Measurements from ENCODE around the gene TTL. TPM values are rescaled to one million over a fixed set of nuclear protein-coding genes. Genes with fewer than 3 reads are reported as not detected.
"Not testable (repeated sequence)": the region's sequence is repeated elsewhere in the genome, so short reads cannot be mapped to it uniquely, and the experiment has no call there.

The TTL gene
- total RNA-seq, 1 donor from 2014 or later, result 81.3 TPM

- Histone ChIP-seq H3K4me1 (no peaks in the 10 kb centered on the region), H4K20me1 (ENCODE audit: low read depth) (peaks cover 18% of the 10 kb centered on the region), H3K9me3 (ENCODE audit: low read depth) (no peaks in the 10 kb centered on the region), H3K4me3 (no peak overlapping the region), H3K9ac (no peak overlapping the region), H3K36me3 (peaks cover under 1% of the 10 kb centered on the region), H3K79me2 (ENCODE audit: low read depth) (peaks cover 15% of the 10 kb centered on the region), H2AFZ (replicated peaks) (no peak overlapping the region), H3F3A (ENCODE audit: low read depth) (no peaks in the 10 kb centered on the region), H3K4me2 (no peak overlapping the region), H3K27me3 (no peaks in the 10 kb centered on the region), H3K27ac (no peak overlapping the region)
- no peak for TF ChIP-seq EZH2phosphoT487 (IDR thresholded peaks at IDR 0.05)
- TF ChIP-seq EZH2 (IDR thresholded peaks at IDR 0.05), result no peak
- TF ChIP-seq CTCF (IDR thresholded peaks at IDR 0.05), result no peak
- H3K4me3 Mint-ChIP-seq, result no peak overlapping the region
- H3K27ac Mint-ChIP-seq, result no peak overlapping the region
- H3K9me3 Mint-ChIP-seq, result no peaks in the 10 kb centered on the region
- H3K36me3 Mint-ChIP-seq, result peaks cover 14% of the 10 kb centered on the region
- H3K27me3 Mint-ChIP-seq (ENCODE audit: insufficient read depth, low read depth), result no peaks in the 10 kb centered on the region
- no peak for DNase-seq (ENCODE audit: low spot score)
- H3K4me1 Mint-ChIP-seq, result peaks cover 2% of the 10 kb centered on the region
Observed at GRCh38 chr2:112494828-112495227, 12.9 kb downstream of the TTL start.

DNA sequence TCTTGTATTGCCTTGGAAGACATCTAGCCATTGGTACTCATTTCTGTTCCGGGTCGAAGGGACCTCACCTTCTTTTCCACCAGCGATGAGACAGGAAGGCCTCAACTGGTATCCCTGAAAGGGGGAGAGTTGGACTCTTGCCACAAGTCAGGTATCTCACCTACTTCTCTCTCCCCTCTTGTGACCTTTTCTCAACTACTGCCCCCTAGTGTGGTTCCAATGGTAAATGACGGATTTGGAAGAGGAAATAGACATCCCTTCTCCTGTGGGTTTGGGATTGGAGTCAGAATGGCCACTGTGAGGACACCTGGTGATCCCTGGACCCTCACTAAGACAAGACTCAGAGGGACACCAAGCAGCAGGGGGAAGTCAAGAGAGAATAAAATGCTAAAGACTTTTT lies 13.9 kb downstream of the TTL start:
- H3K4me1 ChIP-seq; H2AFZ ChIP-seq (replicated peaks); H3K27me3 ChIP-seq; H3K9me3 Mint-ChIP-seq; H3K4me1 Mint-ChIP-seq; H3K27ac Mint-ChIP-seq; H3K9ac ChIP-seq; H3F3A ChIP-seq (ENCODE audit: low read depth); H3K4me3 ChIP-seq; H3K4me2 ChIP-seq; H3K27ac ChIP-seq; H3K27me3 Mint-ChIP-seq (ENCODE audit: insufficient read depth, low read depth); H3K9me3 ChIP-seq (ENCODE audit: low read depth); H3K36me3 ChIP-seq; DNase-seq (ENCODE audit: low spot score); H3K4me3 Mint-ChIP-seq: not testable (repeated sequence)
- peaks cover 14% of the 10 kb centered on the region for H3K36me3 Mint-ChIP-seq
- Histone ChIP-seq H3K79me2 (ENCODE audit: low read depth) (peaks cover 11% of the 10 kb centered on the region), H4K20me1 (ENCODE audit: low read depth) (peaks cover 18% of the 10 kb centered on the region)

DNA sequence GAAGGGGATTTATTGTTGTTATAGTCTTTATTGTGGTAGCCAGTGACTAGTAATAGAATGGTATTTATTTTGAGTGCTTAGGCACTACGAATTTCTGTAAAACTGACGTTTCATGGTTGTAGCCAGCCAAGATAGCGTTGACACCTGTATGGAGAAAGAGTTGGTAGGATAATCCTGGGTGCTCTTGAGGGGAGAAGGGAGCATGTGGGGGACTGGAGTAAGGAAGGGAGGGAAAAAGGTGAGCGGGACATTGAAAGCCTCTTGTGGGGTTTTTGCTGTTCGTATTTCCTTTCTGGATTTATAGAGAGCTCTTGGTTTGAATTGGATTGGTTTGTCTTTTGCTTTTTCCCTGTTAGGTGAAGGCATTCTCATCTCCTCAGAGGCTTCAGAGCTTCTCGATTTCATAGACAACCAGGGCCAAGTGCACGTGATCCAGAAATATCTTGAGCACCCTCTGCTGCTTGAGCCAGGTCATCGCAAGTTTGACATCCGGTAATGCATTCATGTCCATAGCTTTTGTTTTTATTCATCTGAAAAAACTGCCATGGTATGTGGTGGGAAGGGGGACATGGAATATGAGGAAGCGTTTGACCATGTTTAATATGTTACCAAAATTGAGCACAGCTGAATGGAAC lies 19.0 kb downstream of the TTL start:
- H3K27me3 Mint-ChIP-seq (ENCODE audit: insufficient read depth, low read depth); H3K4me2 ChIP-seq: not testable (repeated sequence)
- peaks cover 24% of the 10 kb centered on the region for H3K36me3 Mint-ChIP-seq

GRCh38 chr2:112509239-112509998 lies 27.5 kb downstream of the TTL start:
- not testable (repeated sequence) for DNase-seq (ENCODE audit: low spot score); H3K4me3 Mint-ChIP-seq; H3K27ac ChIP-seq; H3K27me3 ChIP-seq; H3K27me3 Mint-ChIP-seq (ENCODE audit: insufficient read depth, low read depth); H3K4me1 Mint-ChIP-seq; H3K9me3 Mint-ChIP-seq; H3F3A ChIP-seq (ENCODE audit: low read depth); H4K20me1 ChIP-seq (ENCODE audit: low read depth); H2AFZ ChIP-seq (replicated peaks); H3K9ac ChIP-seq; H3K4me1 ChIP-seq; H3K9me3 ChIP-seq (ENCODE audit: low read depth)
- H3K36me3 ChIP-seq, result peaks cover 21% of the 10 kb centered on the region
- H3K36me3 Mint-ChIP-seq, result peaks cover 20% of the 10 kb centered on the region
- H3K4me3 ChIP-seq, result peak overlapping the region; percentile 21
- H3K79me2 ChIP-seq (ENCODE audit: low read depth), result peaks cover 18% of the 10 kb centered on the region
- H3K27ac Mint-ChIP-seq, result peak overlapping the region; percentile 74
- H3K4me2 ChIP-seq, result peak overlapping the region; percentile 51

More for the DNA sequence above, 19.0 kb downstream of the TTL start:
- H3K4me3 Mint-ChIP-seq; H3K36me3 ChIP-seq; H3K4me1 ChIP-seq; H3K9me3 Mint-ChIP-seq; DNase-seq (ENCODE audit: low spot score); H3K4me1 Mint-ChIP-seq; H3K27ac Mint-ChIP-seq; H3F3A ChIP-seq (ENCODE audit: low read depth); H3K4me3 ChIP-seq; H2AFZ ChIP-seq (replicated peaks); H3K27ac ChIP-seq; H3K27me3 ChIP-seq; H4K20me1 ChIP-seq (ENCODE audit: low read depth); H3K9ac ChIP-seq; H3K9me3 ChIP-seq (ENCODE audit: low read depth); H3K79me2 ChIP-seq (ENCODE audit: low read depth): not testable (repeated sequence)
